HG03439 (cell line): Measurements from ENCODE around the gene SRRD.
"Not testable (repeated sequence)": the region's sequence is repeated elsewhere in the genome, so short reads cannot be mapped to it uniquely, and the experiment has no call there.

Experiments used
- ATAC-seq: cut with Tn5 transposase; IDR thresholded peaks from one replicate; pipeline ENCODE4 v1.9.1; 2021; ENCODE audit warnings: mild to moderate bottlenecking, moderate library complexity; ENCODE audit not compliant: unreplicated experiment

SRRD gene

DNA sequence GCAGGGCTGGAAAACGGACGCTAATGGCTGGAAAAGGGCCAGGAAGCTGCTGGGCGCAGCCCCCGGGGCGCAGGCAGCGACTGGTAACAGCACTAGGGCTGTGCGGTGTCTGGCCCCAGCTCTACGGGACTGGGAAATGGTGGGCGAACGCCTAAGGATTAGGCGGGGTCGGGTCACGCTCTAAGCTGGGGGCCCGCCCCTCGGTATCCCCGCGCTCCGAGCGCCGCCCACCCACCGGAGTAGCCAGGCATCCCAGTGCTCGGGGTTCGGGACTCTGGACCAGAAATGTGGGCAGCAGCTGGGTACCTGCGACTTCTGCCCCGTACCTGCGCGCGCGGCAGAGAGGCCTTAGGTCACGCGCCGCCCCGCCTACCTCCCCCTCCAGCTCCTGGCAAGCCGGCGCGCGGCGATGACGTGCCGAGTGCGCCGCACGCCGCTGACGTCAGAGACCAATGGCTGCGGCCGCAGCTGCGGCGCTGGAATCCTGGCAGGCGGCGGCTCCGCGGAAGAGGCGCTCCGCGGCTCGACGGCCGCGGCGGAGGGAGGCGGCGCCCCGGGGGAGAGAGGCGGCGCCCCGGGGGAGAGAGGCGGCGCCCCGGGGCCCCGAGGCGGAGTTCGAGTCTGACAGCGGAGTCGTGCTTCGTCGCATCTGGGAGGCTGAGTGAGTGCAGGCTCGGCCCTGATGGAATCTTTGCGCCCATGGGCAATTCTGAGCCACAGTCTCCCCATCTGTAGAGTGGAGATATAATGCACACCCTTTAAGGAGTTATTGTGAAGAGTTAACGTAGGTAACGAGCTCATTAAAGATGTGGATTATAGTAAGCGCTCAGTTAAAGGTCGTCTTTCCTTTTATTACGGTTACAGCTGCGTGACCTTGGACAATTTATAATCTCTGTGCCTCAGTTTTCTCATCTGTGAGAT lies at the start of gene SRRD, which contains the start of gene HPS4:
TSS of gene SRRD (plus strand) at position 439 of the 921 bp plus-strand sequence. CDS start at position 453, 14 bp downstream.
TSS of gene HPS4 (minus strand) at position 345 of the 921 bp plus-strand sequence. CDS start 2,021 bp downstream, outside the sequence.
- peak; percentile 76 for ATAC-seq

DNA sequence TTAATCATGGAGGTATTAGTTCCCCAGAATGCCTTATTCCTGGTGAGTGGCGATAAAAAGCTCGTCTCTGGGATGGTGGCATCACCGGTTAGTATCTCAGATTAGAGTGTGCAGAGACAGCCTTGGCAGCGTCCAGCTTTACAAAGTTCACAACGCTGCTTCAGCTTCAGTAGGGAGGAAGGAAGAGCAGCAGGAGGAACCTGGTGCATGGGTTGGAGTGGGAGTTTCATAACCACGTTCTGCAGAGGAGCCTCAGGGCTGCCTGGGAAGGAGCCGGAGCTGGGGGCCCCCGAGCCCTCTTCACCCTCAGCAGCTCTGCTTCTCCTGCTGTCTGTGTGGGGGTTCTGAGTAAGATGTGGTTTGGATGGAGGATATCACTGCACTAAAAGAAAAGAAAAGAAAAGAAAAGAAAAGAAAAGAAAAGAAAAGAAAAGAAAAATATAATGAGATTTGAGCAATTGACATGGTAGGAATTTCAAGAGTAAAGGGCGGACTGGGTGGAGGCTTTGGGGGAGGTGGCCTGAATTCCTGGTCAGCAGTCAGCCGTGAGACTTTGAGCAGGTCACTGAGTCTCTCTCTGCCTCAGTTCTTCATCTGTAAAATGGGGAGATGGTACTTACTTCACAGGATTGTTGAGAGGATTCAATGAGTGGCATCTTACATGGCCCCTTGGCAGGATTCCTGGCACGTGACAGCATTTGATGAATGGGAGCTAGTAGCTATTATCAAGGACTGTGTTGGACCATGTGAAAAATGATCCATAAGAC lies 48.2 kb upstream of the SRRD start:
- ATAC-seq: no peak

DNA sequence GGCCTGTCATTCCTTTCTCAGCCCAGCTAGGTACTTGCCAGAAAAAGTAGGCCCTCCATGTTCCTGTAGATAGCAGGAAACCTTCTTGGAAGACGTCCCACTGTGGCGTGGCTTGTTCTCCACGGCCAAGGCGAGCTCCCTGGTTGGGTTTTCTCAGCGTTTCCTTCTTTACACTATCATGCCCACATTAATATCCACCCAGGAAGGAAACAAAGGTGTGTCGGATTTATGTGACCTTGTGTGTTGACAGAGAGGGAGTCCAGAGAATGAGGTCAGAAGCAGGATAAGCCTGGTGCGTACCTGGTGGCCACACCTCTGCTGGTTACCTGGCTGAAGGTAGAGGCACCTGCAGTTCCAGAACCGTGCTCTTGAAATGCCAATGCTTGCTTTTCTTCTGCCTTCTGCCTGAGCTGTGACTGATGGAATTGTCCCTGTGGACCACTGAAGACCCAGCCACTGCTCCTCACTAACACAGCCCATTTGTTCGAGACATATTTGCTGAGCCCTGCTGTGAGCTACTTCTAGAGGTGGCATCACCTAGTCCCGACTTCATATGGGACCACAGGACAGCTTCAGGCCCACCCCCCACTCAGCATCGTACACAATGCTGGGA lies 46.7 kb upstream of the SRRD start:
- ATAC-seq: no peak

GRCh38 chr22:26437694-26438392 lies 45.8 kb upstream of the SRRD start:
- no peak for ATAC-seq

DNA sequence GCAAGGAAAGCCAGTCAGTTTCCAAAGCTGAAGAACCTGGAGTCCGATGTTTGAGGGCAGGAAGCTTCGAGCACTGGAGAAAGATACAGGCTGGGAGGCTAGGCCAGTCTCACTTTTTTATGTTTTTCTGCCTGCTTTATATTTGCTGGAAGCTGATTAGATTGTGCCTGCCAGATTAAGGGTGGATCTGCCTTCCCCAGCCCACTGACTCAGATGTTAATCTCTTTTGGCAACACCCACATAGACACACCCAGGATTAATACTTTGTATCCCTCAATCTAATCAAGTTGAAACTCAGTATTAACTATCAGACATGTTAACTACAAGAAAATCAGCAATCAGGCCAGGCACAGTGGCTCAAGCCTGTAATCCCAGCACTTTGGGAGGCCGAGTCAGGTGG lies 44.9 kb upstream of the SRRD start:
- ATAC-seq: not testable (repeated sequence)

DNA sequence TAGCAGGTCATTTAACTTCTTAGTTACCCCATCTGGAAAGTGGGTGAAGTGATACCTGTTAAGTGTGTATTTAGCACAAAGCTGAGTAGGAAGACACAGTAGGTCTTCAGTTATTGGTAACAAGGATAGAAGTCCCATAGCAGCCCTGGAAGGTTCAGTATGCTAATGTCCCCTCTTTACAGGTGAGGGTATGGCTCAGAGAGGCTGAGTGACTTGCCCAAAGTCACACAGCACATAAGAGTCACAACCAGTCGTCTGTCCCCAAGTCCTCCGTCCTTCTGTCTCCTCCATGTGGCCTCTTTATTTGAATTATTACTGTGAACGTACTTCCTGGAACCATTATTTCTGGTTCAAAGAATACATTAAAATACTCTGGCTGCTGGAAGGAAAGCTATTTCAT lies 44.1 kb upstream of the SRRD start:
- no peak for ATAC-seq

GRCh38 chr22:26442086-26442756 lies 41.5 kb upstream of the SRRD start:
- no peak for ATAC-seq

DNA sequence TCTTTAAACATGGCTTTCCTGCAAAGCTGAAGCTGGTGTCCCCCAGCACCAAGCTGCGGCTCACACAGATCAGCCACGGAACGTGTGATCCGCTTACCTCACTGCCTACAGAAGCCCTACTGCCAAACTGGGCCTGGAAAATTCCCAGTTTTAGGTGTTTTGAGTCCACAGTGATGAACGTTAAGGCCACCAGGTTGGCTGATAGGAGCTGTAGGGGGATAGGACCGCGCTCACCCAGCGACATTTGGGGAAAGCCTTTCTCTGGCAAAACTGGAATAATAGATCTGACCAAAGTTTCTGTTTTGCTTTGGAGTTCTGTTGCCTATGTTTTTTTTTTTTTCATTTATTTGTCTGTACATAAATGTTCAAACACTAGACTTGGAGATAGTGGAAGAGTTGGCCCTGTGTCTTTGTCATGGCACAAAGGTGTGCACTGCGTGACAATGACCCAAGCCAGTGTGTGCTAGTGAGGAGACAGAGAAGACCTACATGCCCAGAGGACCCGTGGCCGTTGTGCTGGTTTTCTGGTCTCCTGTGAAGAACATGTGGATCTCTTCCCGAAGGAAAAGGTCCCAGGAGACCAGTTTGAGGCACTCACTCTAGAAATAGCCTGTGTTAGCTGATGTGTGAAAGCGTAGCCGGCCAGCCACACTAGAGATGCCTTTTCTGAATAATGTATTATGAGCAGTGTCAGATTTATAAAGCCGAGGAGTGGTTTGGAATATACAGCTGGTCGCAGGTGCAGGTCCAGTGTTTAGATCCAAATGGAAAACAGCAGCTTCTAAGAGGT lies 39.6 kb upstream of the SRRD start:
- ATAC-seq: no peak

GRCh38 chr22:26444777-26445176 lies 38.9 kb upstream of the SRRD start:
- ATAC-seq: no peak

- ATAC-seq: no peak
Observed at GRCh38 chr22:26445577-26446275, 38.0 kb upstream of the SRRD start.

DNA sequence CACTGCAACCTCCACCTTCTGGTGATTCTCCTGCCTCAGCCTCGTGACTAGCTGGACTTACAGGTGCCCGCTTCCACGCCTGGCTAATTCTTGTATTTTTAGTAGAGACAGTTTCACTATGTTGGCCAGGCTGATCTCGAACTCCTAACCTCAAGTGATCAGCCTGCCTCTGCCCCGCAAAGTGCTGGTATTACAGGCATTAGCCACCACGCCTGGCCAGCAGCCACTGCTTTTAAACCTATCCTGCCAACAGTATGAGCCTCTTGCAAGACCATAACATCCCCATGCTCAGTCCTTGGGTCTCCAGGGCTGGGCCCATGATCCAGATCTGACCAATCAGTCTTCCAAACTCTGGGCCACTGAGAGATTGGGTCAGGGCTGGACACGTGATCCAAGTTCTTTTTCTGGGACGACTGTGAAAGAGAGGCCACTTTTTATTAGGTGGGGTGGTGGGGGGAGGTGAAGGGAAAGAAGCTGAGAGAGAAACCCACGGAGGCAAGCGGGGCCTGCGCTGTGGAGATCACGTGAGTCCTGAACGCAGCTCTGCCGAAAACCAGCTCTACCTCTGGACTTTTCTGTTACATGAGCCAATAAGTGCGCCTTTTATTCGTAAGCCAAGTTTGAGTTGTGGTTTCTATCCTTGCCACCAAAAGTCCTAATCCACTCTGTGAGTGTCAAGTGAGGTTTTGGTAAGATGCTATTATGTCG lies 36.7 kb upstream of the SRRD start:
- no peak for ATAC-seq

- ATAC-seq: no peak
Observed at GRCh38 chr22:26447584-26448329, 35.9 kb upstream of the SRRD start.

DNA sequence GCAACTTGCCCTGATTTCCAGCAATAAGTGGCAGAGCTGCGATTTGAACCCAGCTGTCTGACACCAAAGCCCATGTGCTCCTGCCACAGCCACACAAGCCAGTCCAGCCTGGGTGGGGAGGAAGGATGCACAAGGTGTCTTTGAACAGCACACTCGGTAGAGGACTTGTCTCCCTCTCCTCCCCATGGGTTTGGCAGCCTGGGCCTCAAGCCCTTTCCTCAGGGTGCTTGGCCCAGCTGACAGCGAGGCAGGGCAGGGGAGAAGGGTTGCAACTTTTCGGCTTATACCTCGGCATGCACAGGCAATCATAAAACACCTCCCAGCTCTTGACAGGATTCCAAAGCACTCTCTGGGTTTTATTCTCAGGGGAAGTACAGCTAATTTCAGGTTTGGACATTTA lies 35.3 kb upstream of the SRRD start:
- no peak for ATAC-seq

DNA sequence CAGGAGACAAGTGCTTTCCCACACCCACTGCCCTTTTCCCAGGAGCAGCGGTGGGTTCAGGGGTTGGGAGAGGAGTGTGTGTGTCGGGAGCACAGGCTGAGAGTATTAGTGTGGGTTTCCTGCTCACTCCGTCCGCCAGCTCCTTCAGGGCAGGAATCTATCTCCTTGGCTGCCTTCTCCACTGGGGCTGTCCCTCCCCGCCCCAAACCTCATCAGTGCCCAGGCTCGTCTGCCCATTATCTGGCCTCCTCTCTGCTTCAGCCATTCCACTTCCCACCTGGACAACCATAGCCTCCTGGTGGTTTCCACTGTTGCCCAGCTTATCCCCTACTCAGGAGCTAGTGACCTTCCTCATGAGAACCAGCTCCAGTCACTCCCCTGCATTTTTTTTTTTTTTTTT lies 34.7 kb upstream of the SRRD start:
- no peak for ATAC-seq

GRCh38 chr22:26450453-26451185 lies 33.1 kb upstream of the SRRD start:
- no peak for ATAC-seq

DNA sequence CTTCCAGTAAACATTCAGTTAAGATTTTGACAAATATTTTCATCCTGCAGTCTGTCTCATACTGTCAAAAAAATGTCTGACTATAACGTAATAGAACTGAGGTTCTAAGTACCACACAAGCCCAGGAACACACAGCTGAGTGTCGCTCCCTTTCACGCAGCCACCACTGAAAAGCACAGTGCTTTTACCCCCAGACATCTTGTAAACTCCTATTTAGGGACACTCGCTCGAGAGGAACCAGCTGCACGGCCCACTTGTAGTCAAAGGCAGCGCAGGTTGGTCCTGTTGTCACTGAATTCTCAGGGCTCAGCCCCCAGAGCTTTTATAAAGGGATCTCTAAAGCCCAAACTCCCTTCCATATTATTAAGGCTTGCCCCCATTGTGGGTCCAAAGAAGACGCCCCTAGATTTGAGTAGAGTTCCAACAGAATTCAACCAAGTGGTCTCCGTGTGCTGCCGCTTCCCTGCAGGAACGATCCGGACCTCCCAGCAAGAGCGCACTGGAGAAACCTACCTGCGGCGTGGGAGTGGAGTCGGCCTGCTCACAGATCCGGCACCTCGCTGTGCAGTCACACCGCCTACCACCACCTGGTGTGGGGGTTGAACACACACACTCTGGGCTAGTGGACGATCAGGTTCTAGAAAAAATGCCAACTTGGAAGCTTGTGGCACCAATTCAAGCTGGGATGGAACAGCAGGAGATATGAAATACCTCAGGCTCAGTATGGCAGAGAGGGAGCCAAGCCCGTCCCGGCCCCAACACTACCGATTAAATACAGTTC lies 31.3 kb upstream of the SRRD start:
- no peak for ATAC-seq
